Hippocampal formation (tissue), 2 donors: ENCODE measurements around the gene TNP1.

Source experiments
- DNase-seq, 2 donors: peaks; one replicate each; lab custom pipeline; 2025; lab: John Stamatoyannopoulos, UW

The TNP1 gene

DNA sequence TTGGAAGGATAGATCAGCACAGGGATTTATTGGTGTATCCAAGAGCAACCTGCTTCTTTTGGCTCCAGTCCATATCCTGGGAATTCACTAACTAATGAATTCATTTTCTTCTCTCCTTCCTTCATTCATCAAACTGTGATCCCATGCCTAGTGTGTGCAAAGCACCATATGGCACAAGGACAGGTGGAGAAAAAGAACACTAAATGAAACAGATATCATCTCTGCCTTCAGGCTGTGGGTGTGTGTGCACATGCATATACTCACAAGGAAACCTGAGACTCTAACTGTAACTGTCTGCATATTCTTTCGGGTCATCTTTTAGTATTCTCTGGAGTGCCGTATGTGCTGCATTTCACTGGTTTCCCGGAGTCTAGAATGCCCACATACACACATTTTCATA, 20.2 kb downstream of the TNP1 start:
- DNase-seq = no peak

GRCh38 chr2:216838151-216838550, 21.7 kb downstream of the TNP1 start:
- DNase-seq = no peak

DNA sequence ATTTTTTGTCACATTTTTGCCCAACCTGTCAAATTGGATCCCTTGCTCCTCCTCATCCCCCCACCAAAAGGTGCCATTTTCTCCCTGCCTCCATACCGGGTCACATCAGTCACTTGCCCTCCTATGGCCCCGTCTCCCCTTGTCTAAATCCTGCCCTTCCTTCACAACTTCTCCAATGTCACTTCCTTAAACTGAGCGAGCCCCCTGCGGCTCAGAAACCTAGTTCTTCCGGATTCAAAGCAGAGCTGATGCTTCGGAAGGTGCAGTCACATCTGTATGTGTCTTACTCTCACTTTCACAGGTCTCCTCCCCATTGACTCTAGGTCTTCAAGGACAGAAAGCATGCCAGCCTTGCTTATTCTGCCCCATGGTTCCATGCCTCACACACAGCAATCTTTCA, 22.1 kb downstream of the TNP1 start:
- DNase-seq = no peak

DNA sequence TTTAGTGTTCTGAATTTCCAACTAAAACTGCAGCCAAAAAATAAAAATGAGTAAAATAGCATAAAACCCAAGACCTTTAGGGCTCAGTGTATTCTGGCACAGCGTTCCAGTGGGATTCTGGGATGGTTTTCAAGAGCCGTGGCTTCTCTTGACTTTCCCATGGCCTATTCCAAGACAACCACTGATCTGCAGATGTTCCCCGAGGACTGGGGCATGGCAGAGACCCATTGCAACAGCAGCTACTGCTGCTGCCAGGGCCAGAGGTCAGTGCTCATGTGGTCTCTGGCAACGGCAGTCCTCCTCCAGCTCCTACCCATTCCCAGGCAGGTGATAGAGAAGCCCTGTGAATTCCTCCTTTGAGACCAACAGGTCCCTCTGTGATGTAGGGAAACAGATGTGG, 26.8 kb downstream of the TNP1 start:
- no peak for DNase-seq

GRCh38 chr2:216830346-216830745, 29.5 kb downstream of the TNP1 start:
- no peak for DNase-seq

GRCh38 chr2:216829533-216829932, 30.3 kb downstream of the TNP1 start:
- DNase-seq = no peak

DNA sequence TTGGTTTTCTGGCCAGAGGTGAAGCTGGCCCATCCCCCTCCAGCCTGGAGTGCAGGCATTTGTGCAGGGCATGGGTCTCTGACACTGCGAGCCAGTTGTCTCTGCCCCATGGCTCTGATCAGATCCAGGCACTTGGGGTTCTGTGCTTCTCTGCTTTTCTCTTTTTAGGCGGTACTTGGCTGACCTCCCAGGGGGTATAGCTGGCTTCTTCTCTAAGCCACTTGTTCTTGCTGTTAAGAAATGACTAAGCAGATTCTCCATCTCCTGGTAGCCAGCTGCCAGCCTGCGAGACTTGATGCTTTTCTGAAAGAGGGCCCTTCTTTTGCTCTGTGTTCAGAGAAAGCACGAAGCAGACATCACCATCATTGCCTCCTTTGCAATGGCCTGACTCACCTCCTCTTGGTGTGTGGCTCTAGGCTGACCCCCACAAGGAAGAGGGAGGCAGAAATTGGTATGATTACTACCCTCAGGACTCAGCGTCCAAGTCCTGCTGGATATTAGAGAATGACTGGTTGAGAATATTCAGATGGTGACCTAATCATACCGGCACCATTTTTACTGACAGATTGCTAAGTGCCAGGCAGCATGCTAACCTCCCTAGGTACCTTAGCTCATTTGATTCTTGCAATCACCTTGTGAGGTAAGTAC, 32.7 kb downstream of the TNP1 start:
- DNase-seq = no peak

DNA sequence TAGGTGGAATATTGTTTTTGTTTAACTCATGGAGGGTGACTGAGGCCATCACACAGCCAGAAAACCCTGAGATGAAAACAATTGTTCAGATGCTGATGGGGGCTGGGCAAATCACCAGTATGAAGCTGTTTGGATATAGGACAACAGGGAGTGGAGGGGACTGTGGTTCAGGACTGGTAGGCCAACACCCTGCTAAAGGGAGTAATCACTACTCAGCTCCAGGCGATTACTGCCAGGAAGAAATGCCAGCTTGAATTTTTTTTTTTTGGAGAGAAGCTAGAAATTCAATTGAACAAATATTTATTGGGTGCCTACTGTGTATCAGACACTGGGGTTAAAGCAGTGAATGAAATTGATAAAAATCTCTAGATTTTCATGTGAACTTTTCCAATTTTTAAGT, 37.4 kb downstream of the TNP1 start:
- no peak for DNase-seq

DNA sequence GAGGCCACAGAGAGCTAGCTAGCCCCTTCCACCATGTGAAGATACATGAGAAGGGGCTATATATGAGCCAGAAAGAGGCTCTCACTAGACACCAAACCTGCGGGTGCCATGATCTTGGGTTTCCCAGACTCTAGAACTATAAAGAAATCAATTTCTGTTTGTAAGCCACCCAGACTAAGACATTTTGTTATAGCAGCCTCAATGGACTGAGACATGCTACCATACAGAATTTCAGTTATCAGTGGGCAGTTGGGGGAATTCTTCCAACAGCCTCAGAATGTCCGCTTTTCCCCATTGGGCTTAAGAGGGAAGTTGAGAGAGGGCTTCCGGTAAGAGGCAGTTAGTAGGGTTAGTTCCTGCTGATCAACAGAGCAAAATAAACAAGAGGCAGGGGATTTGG, 39.2 kb downstream of the TNP1 start:
- DNase-seq = no peak

GRCh38 chr2:216819766-216820165, 40.1 kb downstream of the TNP1 start:
- no peak for DNase-seq

DNA sequence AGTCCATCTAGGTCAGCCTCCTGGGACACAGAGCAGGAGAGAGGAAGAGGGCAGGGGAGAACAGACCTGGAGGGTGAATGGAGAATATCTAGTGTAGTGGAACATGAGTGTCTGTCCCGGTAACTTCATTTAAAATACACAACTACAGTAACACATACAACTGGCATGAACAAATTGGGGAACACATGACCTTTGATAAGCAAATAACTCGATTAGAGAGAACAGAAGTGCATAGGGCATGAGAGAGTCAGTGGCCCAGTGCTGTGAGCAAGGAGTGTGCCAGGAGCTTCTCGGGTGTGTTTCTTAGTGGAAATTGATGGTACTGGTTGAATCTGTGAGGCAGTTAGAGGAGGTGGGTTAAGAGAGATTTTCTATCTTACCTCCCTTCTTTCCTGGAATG, 40.8 kb downstream of the TNP1 start:
- DNase-seq = no peak

- DNase-seq = no peak
These were observed 49.3 kb downstream of the TNP1 start for GRCh38 chr2:216810399-216811160.
